Activated T-cell treated with anti-CD3 and anti-CD28 coated beads for 48 hours (primary cell): ENCODE results near the gene MRNIP.
"Not testable (repeated sequence)": the region's sequence is repeated elsewhere in the genome, so short reads cannot be mapped to it uniquely, and the experiment has no call there.

Experiments
- DNase-seq: peaks from one replicate; pipeline ENCODE4 v3.0.0-alpha.2; 2020; ENCODE audit warnings: low read depth

Gene MRNIP

DNA sequence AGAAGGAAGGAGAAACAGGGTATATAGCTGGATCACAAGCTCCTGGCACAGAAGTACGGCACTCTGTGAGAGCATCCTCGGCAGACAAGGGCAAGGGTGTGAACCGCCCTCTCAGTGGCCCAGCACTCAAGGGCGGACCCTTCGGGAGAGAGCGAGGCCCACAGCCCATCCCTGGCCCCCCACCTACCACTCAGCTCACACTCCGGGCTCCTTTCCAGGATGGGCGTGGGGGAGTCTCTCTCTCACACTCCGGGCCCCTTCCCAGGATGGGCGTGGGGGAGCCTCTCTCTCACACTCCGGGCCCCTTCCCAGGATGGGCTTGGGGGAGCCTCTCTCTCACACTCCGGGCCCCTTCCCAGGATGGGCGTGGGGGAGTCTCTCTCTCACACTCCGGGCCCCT is 12.9 kb upstream of the MRNIP start:
- DNase-seq, result not testable (repeated sequence)

DNA sequence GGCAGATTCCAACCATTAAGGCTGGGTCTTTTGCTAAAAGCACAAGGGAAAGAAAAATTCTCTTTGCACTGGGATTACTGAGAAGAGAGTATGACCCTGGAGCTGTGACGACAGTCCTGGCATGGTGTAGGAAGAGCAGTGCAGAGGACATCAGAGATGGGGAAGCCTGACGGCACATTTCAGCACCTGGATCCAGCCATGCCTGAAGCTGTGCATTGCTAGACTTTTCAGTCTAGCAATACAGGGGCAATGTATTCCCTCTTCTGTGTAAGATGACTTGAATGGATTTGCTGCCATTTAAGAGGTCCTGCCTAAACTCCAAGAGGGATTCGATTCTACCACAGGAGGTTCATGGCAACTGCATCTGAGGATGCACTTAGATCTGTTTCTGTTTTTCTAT is 12.3 kb upstream of the MRNIP start:
- DNase-seq, result no peak

DNA sequence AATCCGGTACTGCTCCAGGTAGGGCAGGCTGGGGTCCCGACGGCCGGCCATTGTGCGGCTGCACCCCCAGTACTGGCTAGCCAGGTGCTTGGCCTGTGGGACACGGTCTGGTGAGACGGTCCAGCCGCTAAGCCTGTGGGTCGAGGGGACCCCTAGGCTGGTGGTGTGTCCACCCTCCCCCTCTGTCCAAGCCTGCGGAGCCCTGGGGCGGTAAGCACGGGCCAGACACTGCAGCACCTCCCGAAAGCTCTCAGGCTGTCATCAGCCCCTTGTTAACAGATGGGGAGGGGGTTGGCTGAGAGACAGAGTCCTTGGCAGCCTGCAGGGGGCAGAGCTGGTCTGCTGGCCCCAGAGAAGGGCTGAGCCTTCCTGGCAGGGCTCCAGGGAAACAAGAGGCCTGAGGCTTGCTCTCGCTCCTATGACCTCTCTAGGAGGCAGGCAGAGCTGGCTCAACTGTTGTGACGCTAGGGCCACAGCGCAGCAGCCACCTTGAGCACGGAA is 11.8 kb upstream of the MRNIP start:
- DNase-seq, result no peak

DNA sequence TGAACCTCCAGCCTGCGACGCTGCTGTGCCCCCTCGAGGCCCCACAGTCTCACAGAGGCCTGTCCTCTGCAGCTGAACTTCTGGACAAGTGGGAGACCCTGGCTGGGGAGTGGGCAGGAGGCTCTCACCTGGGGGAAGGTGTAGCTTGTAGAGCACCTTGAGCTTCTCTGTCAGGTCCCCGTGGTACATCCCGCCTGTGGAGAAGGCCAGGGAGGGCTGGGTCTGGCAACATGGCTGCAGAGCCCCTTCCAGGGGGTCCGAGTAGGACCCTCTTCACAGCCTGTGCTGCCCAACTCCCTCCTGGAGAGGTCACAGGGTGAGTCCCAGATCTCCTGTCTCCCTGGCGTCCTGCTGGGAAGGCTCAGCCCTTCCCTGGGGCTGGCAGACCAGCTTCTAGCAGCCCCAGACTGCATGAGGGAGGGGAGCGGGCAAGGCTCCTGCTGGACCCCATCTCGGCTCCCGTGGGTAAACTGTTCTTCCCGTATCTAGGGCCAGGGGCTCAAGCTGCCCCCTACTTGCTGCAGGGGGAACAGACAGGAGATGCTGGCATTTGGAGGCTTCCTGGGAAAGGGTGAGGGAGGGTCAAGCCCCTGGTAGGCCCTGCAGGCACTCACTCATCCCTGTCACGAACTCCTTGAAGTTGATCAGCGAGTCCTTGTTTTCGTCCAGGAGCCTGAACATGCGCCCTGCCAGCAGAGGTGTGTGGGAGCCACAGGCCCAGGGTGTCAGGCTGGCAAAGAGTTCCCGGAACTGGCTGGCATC is 11.2 kb upstream of the MRNIP start:
- no peak for DNase-seq

DNA sequence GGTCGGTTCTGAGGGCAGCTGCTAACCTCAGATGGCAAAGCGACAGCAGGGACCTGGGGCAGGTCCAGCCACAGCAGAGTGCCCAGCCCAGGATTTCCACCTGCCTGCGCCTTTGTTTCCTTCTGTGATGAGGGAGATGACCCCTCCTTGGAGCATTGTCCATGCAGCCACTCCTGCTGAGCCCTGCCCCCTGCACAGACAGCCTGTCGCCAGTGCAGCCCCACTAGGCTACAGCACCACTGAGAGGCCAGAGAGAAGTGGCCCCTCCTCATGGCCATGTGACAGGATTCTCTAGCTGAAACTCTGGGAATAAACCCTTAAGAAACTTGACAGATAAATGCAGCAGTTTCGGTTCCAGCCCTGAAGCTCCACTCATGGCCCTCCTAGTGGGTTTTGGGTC is 10.5 kb upstream of the MRNIP start:
- DNase-seq, result no peak

DNA sequence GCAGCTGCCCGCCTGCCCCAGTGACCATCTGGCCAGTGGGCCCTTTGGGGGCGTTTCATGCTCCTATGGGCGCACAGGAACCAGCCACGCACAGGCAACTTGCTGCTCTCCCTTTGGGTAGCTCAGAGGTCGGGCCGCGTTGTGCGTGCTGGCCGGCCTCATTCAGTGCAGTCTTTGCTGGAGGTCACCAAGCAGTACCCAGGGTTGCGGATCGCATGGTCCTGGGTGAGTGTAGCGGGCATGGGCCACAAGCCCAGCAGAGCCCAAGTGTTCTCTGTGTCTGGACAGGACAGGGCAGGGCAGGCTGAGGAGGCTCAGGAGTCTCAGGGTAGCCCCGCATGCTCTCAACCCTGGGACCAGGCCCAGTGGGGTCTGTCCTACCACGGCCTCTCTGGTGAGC is 9.9 kb upstream of the MRNIP start:
- no peak for DNase-seq

DNA sequence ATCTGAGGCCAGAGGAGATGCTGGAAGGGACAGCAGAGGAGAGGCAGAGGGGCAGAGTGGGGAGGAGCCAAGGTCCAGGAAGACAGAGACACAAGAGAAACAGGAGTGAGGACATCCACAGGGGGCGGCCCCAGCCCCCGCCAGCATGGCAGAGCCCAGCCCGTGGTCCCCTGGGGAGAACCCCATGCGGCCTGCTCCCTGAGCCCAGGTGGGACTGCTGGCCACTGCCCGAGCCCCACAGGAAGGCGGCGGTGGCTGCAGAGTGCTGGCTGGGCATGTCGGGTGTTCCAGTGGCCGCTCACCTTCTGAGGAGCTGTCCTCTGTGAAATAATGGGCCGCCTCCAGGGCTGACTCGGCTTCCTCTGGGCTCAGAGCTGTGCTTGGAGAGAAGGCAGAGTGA is 8.9 kb upstream of the MRNIP start:
- DNase-seq, result no peak

DNA sequence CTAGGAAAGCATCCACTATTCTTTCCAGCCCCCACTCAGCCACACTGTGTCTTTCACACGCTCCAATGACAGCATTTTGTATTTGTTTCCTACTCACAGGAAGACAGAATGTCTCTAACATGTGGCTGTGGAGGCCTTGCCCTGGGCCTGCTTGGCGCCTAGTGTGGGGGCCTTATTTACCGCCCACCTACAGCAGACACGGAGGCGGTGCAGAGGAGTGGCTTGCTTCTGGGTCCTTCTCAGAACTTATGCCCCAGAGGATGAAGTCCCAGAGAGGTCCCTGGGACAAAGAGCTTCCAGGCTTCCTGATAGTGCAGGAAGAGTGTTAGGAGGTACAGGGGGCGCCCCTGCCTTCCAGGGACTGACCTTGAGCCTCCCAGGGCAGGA is 8.5 kb upstream of the MRNIP start:
- DNase-seq, result no peak

DNA sequence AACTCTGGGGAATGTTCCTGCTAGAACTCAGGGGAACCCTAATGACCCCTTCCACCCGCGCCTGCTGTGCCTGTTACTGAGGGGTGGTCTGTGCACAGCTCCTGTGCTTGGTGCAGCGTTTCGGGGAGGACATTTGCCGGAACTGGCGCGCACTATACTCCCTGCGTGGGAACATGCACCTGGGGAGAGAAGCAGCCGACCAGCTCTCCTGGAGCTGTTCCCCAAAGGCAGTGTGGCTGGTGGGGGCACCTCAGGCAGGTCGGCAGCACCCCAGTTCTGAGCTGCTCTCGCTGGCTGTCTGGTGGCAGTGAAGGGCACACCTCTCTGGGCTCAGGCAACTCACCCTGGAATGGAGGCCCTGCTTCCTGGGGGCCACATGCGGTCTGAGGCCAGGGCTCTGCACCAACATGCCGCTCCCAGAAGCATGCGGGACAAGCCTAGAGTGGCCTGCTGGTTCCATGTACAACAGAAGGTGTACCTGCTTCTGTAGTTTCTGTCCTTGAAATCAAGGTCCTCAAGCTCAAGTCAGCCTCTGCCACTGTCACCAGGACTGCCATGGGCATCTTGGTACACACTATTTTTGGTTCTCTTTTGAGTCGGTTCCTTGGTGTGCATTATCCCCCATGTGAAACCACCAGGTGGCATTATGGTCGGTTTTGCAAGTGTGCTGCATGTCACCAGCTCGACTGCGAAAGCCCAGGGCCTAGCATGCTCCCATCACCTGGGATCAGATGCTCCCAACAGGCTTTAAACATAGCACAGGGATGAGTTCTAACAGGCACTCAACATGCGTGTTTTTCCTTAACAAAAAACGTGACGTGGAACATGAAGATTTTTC is 7.8 kb upstream of the MRNIP start:
- peak; percentile 23 for DNase-seq

DNA sequence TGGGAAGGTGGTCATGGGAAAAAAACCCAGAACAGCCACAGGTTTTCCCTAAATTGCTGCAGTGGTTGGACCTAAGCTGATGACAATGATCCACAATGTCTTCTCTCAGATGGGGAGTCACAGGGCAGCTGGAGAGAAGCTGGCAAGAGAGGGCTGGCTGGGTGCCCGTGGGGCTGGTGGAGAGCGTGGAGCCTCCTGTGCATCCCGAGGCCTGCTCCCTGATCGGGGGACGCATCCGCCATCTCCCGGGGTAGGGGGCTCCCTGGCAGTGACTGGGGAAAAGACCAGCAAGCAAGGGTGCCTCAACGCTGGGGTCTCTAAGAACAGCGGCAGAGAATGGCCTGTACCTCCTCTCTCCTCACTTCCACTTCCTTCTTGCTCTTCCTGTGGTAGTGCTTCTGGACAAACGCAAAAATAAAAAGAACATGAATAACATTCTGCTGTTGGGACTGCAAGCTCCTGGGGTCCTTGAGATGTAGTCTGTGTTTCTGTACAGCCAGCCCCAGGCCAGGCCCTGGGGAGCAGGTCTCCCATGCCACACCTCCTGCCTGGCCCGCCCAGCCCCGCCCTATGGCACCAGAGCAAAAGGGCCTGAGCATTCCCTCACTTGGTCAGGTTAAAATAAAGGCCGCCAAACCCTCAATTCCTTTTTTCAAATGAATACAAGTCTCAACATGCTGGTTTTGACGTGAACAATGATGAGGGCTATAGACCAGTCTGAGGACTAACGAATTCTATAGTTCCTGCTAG is 7.0 kb upstream of the MRNIP start:
- no peak for DNase-seq

DNA sequence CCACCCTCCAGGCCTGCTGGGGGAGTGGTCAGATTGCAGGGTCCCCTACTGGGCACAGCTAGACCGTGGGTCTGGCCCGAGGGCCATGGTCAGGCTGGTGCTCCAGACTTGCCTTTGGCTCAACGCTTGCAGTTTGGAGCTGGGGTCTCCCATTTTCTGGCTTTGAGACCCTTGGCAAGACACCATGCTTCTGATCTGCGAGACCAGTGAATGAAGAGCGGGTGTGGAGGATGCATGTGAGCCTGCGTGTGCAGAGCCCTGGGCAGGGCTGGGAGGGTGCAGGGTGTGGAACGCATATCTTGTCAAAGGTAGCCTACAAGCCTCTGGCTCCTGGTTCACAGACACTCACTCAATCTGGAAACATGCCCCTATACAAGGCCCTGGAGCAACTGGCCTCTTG is 6.1 kb upstream of the MRNIP start:
- DNase-seq, result no peak

DNA sequence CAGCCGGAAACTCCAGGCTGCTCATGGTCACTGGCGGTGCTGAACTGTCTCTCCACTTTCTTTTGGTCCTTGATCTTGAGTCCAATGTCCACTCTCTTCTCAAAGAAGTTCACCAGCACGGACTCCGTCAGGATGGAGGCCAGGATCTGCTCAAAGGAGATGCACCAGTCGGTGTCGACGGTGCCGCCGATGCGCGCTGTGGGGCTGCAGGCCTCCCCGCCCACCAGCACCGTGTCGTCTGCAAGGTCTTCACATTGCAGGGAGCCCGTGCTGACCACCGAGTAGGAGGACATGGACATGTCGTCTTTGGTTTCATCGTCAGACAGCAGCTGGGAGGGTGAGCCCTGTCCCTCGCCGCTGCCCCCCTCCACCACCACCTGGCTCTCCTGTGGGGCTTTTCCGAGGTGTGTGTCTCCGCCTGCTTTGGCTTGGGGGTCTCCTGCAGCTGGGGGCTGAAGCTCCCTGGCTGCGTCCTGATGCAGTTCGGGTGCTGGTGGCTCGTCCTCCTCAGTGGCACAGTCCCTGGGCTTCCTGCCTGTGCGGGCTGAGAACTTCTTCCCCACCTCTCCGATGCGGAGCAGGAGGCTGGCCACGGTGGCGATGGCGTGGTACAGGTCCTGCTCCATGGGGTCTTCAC is 5.0 kb upstream of the MRNIP start:
- no peak for DNase-seq

DNA sequence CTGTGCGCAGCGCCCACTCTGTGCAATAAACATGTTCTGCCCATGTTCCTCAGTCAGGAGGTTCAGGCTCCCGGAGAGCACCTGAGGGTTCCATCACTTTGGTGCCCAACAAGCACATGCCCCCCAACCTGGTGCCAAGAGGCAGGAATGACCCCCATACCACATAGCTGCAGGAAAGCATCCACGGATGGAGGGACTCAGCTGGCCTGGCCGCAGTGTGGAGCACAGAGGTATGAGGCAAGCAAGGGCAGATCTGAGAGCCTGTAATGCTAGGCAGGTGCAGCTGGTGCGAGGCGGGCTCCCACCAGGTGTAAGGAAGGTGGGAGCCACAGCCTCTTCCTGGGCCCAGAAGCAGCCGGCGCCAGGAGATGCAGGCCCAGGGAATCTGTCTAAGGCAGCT is 4.3 kb upstream of the MRNIP start:
- no peak for DNase-seq

DNA sequence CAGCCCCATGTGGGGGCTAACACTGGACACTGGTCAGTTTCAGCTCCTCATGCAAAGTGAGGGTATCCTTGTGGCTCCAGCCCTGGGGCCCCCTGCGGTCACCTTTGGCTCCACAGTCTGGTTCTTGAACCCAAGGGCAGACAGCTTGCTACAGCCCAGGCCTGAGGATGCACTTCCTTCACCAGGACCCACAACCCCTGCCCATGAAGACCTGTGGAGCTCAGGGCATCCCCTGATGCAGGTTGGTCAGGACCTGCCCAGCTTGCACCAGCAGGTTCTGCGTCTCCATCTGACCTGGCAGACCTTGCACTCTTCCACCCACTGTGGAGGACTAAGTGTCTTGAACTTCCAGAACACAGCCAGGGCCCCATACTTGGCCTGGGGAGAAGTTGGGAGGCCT is 3.7 kb upstream of the MRNIP start:
- DNase-seq, result no peak

DNA sequence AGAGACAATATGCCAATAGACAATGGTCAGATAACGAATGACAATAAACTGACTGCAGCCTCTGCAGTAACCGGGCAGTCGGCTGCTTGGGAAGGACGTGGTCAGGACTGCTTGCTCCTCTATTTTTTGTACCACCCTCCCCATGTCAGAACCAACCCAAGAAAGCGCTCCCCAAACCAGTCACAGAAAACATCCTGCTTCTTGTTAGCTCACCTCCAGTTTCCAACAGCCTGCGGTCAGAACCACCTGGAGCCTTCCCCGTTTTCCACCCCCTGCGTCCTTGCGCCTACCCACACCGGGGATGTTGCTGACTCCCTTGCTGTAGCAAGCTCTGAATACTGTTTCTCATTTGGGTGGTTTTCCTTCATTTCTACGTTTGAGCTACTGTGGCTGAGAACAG is 1.7 kb upstream of the MRNIP start:
- DNase-seq, result no peak

DNA sequence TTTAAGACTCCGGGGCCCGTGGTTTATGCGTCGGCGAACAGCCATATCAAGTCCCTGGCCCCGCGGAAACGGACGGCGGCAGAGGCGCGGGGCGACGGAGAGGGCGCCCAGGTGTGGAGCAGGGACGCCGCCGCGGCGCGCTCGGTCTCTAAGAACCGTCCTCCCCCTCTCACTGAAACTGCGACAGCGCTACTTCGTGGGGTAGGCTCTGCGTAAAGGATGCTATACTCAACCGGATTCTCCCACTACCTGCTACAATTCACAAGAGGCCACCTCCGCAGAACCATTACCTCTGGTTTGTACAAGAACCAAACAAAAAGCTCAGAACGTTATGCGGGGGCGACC is 404 bp downstream of the MRNIP start:
- peak; percentile 48 for DNase-seq

DNA sequence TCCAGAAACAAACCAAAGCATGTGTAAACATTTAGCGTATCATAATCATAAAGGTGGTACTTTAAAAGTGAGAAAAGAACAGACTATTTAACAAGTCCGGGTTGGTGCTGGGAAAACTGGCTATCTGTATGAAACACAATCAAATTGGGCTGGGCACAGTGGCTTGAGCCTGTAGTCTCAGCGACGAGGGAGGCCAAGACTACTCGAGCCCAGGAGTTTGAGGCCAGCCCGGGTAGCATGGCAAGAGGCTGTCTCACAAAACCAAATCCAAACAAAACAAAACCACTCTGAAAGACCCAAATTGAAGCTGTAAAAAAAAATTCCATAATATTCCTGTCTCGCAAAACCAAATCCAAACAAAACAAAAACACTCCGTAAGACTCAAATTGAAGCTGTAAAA is 4.3 kb downstream of the MRNIP start:
- DNase-seq, result no peak

DNA sequence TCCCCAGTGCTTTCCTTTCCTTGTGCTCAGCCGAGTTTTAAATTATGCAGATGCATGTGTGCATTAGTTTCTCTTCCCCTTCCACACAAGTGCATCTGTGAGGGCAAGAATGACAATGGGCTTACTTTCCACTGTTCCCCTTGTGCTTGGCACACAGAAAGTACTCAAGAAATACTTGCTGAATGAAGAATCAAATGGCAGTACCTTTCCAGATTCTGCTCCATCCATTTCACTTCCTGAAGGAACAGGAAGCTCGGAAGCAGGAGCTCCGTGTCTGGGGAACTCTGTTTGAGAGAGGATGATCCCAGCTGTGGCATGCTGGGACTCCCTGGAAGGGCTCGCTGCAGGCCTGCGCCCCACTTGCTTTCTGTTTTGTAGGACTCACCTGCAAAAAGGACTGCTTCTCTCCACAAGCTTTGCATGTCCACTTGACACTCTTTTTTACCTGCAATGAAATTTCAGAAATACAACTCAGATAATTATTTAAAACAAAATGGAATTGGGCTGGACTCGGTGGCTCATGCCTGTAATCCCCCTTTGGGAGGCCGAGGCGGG is 5.5 kb downstream of the MRNIP start:
- DNase-seq, result no peak

DNA sequence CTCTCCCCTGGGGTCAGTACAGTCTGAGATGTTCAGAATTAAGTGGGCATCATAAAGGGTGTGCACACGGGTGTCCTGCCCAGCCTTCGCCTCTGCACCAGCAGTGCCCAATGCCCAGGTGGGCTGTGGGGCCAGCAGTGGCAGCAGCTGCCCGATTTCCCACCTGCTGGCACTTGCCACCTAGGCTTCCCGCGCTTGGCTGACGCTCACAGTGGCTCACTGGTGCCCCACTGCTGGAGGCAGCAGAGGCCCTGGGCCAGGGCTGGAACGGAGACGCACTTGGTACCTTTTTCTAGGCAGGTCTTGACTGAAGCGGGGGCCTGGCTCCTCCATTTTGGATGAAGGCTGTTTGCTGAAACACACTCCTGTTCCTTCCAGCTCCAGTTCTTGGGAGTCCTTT is 17.0 kb downstream of the MRNIP start:
- DNase-seq, result no peak

DNA sequence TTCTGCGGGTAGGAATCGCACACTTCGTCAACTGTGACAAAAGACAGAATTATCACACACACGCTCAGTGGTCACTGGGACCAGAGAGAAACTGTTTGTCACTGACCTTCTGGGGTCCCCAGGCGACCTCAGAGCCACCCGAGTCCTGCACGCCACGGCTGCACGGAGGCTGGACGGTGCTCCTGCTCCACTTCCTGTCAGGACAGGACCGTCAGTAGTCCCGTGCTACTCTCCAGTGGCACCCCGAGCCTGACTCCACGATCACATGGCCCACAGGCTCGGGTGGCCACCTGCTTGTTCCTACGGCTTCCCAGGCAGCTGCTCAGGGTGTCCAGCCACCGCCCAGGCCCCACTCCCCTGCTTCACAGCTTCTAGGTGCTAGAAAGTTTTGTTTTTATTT is 17.9 kb downstream of the MRNIP start:
- no peak for DNase-seq

DNA sequence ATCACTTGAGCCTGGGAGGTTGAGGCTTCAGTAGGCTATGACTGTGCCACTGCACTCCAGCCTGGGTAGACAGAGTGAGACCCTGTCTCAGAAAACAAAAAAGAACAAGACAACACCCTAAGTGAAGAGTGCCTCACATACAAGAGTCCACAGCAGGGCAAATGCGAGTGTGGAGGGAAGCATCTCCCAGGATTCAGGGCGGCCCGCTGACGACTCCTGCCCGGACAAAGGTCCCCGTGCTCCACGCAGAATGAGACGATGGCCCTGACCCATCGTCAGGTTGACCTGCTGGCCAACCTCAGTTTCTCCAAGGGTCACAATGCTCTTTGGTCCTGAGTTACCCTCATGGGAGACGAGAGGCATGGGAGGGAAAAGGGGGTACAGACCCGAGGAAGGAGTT is 18.3 kb downstream of the MRNIP start:
- no peak for DNase-seq
